Lung (tissue), 12 donors: Measurements from ENCODE around the gene UBE2I. TPM values are rescaled to one million over a fixed set of nuclear protein-coding genes. Genes with fewer than 3 reads are reported as not detected.

ENCODE experiments used
- ATAC-seq: fragments of 200-7000 bp; cut with Tn5 transposase; one replicate; pipeline ENCODE4 v1.9.1; 2020; ENCODE audit warnings: moderate number of reproducible peaks; ENCODE audit not compliant: insufficient read depth, low FRiP score
- DNase-seq, 3 donors: peaks; one replicate each; pipeline ENCODE4 v3.0.0-alpha.2; 2013 to 2017
- H3K27ac ChIP-seq, 2 donors: one replicate each; pipeline ENCODE4 v1.5.1; 2013; ENCODE audit warnings: mild to moderate bottlenecking in 2 of 2, moderate library complexity in 2 of 2, control low read depth in 1 of 2, inconsistent platforms in 1 of 2, low read depth in 1 of 2, low read length in 1 of 2
- H3K27me3 ChIP-seq, 3 donors: one replicate each; pipeline ENCODE4 v1.5.1; 2013; ENCODE audit warnings: low read length in 2 of 3; ENCODE audit not compliant: control insufficient read depth in 3 of 3, insufficient read depth in 3 of 3
- H3K36me3 ChIP-seq, 4 donors: one replicate each; pipeline ENCODE4 v1.5.1; 2013; ENCODE audit warnings: low read length in 4 of 4, mild to moderate bottlenecking in 1 of 4, moderate library complexity in 1 of 4; ENCODE audit not compliant: control insufficient read depth in 4 of 4, insufficient read depth in 4 of 4
- H3K4me1 ChIP-seq, 5 donors: one replicate each; pipeline ENCODE4 v1.5.1; 2013; ENCODE audit warnings: low read length in 5 of 5, mild to moderate bottlenecking in 2 of 5, moderate library complexity in 1 of 5; ENCODE audit not compliant: control insufficient read depth in 5 of 5, insufficient read depth in 5 of 5
- H3K4me3 ChIP-seq: one replicate; pipeline ENCODE4 v1.5.1; 2013; ENCODE audit warnings: mild to moderate bottlenecking, control low read depth, moderate library complexity
- H3K9ac ChIP-seq, 2 donors: one replicate each; pipeline ENCODE4 v1.5.1; 2013; ENCODE audit warnings: low read length in 2 of 2, control low read depth in 1 of 2; ENCODE audit not compliant: insufficient read depth in 1 of 2
- H3K9me3 ChIP-seq, 4 donors: one replicate each; pipeline ENCODE4 v1.5.1; 2013; ENCODE audit warnings: low read length in 3 of 4, mild to moderate bottlenecking in 1 of 4, moderate library complexity in 1 of 4; ENCODE audit not compliant: control insufficient read depth in 4 of 4, insufficient read depth in 3 of 4
- WGBS, 2 donors: extraction: QIAGEN DNeasy Blood & Tissue Kit; methylation state at CpG; one replicate each; pipeline ENCODE4 v1.1.7; 2013; 5-methylcytosine and 5-hydroxymethylcytosine counted together
- polyA plus RNA-seq, 2 donors: library from polyadenylated mRNA; stranded (reverse); fragments of 200-250 nt; gene quantifications; one replicate each; pipeline ENCODE4 v1.2.1, GENCODE V29; 2013
- total RNA-seq, 2 donors: library from RNA; depleted of rRNA in 1 of 2; stranded (reverse); fragments of >200 nt in 1 of 2; gene quantifications; one replicate each; pipeline ENCODE4 v1.2.1, GENCODE V29; 2014 to 2021
- TF ChIP-seq, protein P1 (sequence below): IDR thresholded peaks from 2 replicates; pipeline ENCODE4 v1.5.1; 2012; ENCODE audit warnings: mild to moderate bottlenecking; ENCODE audit errors: control extremely low read depth, extremely low read depth
- donor health status: control.
- donor health status: control.
- donor health status: Bipolar disorder and iron deficiency.
- donor health status: healthy.
- donor health status: DM: yes; HTN: yes; CAD: no.

UBE2I gene
- total and polyA plus RNA-seq, 4 donors: 63.9 to 96.8 (median 81.5) TPM

DNA sequence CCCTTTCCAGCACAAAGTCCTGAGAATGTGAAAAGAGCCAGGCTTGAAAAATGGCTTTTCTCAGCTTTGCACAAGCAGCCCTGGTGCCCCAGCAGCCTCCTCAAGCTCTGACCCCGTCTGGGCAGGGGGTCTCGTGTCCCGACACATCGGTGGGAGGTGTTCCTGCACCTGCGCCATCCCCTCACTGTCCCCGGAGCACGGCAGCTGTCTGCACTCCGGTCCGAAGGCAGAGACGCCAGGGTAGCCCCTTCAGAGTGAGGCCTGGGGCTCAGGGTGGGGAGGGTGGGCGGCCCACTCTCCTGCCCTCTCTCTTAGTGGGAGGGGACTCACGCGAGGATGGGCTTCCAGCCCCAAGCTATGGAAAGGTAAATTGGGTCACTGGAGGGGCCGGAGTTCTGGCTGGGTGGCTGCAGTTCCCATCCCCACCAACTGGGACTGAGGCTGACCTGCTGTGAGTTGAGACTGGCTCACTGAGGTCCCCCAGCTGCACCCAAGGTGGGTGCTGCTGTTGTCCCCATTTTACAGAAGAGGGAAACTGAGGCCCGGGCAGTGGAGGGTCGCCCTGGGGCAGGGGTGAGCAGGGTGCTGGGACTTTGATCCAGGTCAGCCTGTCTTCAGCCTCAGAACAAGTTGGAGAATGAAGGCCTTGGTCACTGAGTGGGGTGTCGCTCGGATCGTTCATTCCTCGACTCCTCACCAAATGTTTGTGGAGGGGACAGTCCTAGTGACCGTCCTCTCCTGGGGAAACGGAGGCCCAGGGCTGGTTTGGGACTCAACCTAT lies 21.7 kb downstream of the UBE2I start:
- TF ChIP-seq, protein P1, sequence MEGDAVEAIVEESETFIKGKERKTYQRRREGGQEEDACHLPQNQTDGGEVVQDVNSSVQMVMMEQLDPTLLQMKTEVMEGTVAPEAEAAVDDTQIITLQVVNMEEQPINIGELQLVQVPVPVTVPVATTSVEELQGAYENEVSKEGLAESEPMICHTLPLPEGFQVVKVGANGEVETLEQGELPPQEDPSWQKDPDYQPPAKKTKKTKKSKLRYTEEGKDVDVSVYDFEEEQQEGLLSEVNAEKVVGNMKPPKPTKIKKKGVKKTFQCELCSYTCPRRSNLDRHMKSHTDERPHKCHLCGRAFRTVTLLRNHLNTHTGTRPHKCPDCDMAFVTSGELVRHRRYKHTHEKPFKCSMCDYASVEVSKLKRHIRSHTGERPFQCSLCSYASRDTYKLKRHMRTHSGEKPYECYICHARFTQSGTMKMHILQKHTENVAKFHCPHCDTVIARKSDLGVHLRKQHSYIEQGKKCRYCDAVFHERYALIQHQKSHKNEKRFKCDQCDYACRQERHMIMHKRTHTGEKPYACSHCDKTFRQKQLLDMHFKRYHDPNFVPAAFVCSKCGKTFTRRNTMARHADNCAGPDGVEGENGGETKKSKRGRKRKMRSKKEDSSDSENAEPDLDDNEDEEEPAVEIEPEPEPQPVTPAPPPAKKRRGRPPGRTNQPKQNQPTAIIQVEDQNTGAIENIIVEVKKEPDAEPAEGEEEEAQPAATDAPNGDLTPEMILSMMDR: no peak
- ATAC-seq: no peak
- 53 to 58% methylated on average over 22 of the region's 22 CpGs for WGBS, 2 donors
- DNase-seq: no peak
- Histone ChIP-seq H3K4me1 (peaks cover 0 to 18% (median 14%) of the 10 kb centered on the region in 5 donors), H3K9ac (no peak overlapping the region), H3K27me3 (peaks cover 0 to 35% (median 22%) of the 10 kb centered on the region in 3 donors), H3K4me3 (peak overlapping the region; percentile 2), H3K9me3 (peaks cover 0 to 3% (median 0%) of the 10 kb centered on the region in 4 donors), H3K36me3 (peaks cover 0 to 8% (median 0%) of the 10 kb centered on the region in 4 donors), H3K27ac (peak overlapping the region; percentile 29 to 62)

DNA sequence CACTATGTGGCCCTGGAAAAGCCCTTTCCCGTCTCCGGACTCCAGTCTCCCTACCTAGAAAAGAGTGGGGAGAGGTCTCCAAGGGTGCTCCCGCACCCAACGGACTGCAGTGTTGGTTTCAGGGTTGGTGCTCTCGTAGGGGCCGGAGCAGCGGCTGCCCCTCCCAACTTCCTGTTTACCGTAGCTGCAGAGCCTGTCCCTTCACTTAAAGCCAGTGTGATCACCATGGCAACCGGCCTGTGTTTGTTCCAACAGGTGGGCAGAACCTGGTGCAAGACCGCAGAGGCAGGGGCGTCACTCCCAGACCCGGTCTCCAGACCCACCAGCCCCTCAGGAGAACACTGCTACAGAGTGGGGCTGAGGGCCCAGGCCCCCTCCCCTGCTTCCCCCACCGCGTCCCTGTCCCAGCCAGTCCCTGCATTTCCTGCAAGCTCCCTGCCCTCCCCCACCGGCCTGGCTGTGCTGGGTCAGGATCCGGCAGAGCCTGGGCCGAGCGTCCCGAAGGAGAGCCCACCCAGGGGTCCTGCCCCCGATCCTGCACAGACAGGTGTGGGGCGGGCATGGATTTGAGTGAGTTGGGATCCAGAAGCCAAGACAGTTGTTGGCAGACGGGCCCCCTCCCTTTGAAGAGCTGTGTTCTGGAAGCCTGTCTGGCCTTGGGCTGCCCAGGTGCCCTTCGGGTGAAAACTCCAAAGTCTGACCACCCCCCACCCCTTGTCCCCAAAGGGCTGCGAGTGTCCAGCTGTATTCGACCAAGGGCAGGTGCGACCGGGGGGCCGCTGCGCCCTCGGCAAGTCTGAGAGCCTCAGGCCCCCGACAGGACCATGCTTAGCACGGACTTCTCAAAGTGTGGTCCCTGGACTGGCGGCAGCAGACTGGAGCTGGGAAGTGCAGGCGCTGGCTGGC lies 22.5 kb downstream of the UBE2I start:
- TF ChIP-seq, protein P1: no peak
- peak overlapping the region; percentile 2 for H3K4me3 ChIP-seq

DNA sequence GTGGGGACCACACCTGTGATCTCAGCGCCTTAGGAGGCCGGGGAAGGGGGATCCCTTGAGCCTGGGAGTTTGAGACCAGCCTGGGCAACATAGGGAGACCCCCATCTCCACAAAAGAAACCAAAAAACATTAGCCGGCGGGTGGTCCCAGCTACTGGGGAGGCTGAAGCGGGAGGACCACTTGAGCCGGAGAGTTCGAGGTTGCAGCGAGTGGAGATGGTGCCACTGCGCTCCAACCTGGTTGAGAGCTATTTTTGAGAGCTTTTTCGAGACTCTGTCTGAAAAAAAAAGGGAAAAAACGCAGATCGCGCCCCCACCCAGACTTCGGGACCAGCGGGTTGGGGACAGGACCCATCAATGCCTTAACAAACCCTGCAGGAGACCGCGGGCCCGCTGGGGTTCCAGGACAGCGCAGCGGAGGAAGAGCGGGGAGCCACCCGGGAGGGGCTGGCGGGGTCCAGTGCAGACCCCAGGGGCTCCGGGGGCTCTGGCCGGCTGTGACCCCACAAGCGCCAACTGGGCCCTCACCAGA lies 23.2 kb downstream of the UBE2I start:
- no peaks in the 10 kb centered on the region for H3K36me3 ChIP-seq
- H3K4me1 ChIP-seq: peaks cover 0 to 18% (median 14%) of the 10 kb centered on the region in 5 donors
- peak overlapping the region; percentile 25 for H3K4me3 ChIP-seq
- H3K27ac ChIP-seq: peak overlapping the region in 1 of 2 donors; percentile 21
- no peak for DNase-seq
- no peak overlapping the region for H3K9ac ChIP-seq
- no peak for ATAC-seq
- H3K27me3 ChIP-seq: peaks cover 0 to 41% (median 22%) of the 10 kb centered on the region in 3 donors
- 4 to 7% methylated on average over 26 of the region's 26 CpGs for WGBS, 2 donors
- peaks cover 0 to 3% (median 0%) of the 10 kb centered on the region in 4 donors for H3K9me3 ChIP-seq
- TF ChIP-seq, protein P1: no peak

More for the DNA sequence above, 22.5 kb downstream of the UBE2I start:
- Histone ChIP-seq H3K4me1 (peaks cover 0 to 18% (median 14%) of the 10 kb centered on the region in 5 donors), H3K27me3 (peaks cover 0 to 41% (median 22%) of the 10 kb centered on the region in 3 donors), H3K9ac (no peak overlapping the region), H3K36me3 (peaks cover 0 to 4% (median 0%) of the 10 kb centered on the region in 4 donors), H3K9me3 (peaks cover 0 to 3% (median 0%) of the 10 kb centered on the region in 4 donors), H3K27ac (peak overlapping the region; percentile 29 to 62)
- DNase-seq (peak; percentile 75 to 84 (median 75)), ATAC-seq (peak; percentile 30)
- 3 to 6% methylated on average over 33 to 34 of the region's 34 CpGs for WGBS, 2 donors
